ENCODE measurements around the gene RSBN1L. TPM values are rescaled to one million over a fixed set of nuclear protein-coding genes. Genes with fewer than 3 reads are reported as not detected.

RSBN1L gene
- total and polyA plus RNA-seq, 2 of the 8 experiments (the other 6 are each of a cell fraction or from before 2014, with no cell fraction given) = 4.1 to 22.1 TPM

GRCh38 chr7:77696643-77697534 lies 630 bp downstream of the RSBN1L start:
- H2BK20ac ChIP-seq (ENCODE audit: low read length) = no peak overlapping the region
- H4K20me1 ChIP-seq (replicated peaks in 1 of 2; ENCODE audit: control insufficient read depth in 1 of 2, insufficient read depth in 2 of 2, low read length in 2 of 2) = peaks cover 6 to 20% of the 10 kb centered on the region in 2 experiments
- no peak for FAIRE-seq
- H3K9ac ChIP-seq (replicated peaks in 1 of 4; ENCODE audit: extremely low read depth in 1 of 4, low read depth in 3 of 4, low read length in 3 of 4) = peak overlapping the region; percentile 91 to 94 (median 93)
- H2BK120ac ChIP-seq (replicated peaks; ENCODE audit: low read depth, low read length) = peak overlapping the region; percentile 94
- H3K27ac ChIP-seq (ENCODE audit: low read depth, low read length) = peak overlapping the region; percentile 86
- H3K18ac ChIP-seq (ENCODE audit: extremely low read depth, low read length) = peak overlapping the region; percentile 97
- POLR2A ChIA-PET (ENCODE audit: partially characterized antibody) = interaction anchor here (0.9 to 1.6 kb wide), 16 partner anchors 9 to 102 kb away, joined by 3 to 7 read pairs (median 4); no protein-coding TSS in a partner anchor
- H3K4ac ChIP-seq (replicated peaks; ENCODE audit: insufficient read length, low read depth, low read length) = peak overlapping the region; percentile 53
- peak overlapping the region; percentile 90 to 93 for H3K4me2 ChIP-seq (ENCODE audit: insufficient read depth in 1 of 2, low read depth in 2 of 2, low read length in 2 of 2)
- peaks cover 9% of the 10 kb centered on the region; the same call in 1 of the 2 replicates for H3K79me1 ChIP-seq (ENCODE audit: low read depth, low read length)
- H3K4me1 ChIP-seq (replicated peaks in 1 of 4; ENCODE audit: control insufficient read depth in 3 of 4, insufficient read depth in 4 of 4, low read length in 3 of 4) = peaks cover 0 to 3% (median 1%) of the 10 kb centered on the region in 4 experiments; a peak in 1 of 7 replicates
- peak overlapping the region; percentile 83 for H3K56ac ChIP-seq (replicated peaks; ENCODE audit: insufficient read length, low read depth, low read length)
- H3K36me3 ChIP-seq (ENCODE audit: control insufficient read depth in 2 of 4, insufficient read depth in 4 of 4, low read length in 3 of 4) = peaks cover 0 to 2% (median 0%) of the 10 kb centered on the region in 4 experiments; a peak in 1 of 8 replicates
- no peak overlapping the region for H2AK5ac ChIP-seq (ENCODE audit: low read depth, low read length)
- peak overlapping the region; percentile 97 for H2BK5ac ChIP-seq (ENCODE audit: low read depth, low read length)
- WGBS, 2 experiments (ENCODE audit: extremely low coverage in 1 of 2, insufficient coverage in 1 of 2, insufficient read length in 1 of 2, insufficient replicate concordance in 2 of 2, low coverage in 1 of 2, low lambda C conversion rate in 2 of 2, missing lambda C conversion rate in 1 of 2) = 3% methylated on average over 46 of the region's 67 CpGs; no CpG with 5 or more reads in 1 of the 2 experiments
- peaks cover 5% of the 10 kb centered on the region; the same call in 1 of the 2 replicates for H3K23me2 ChIP-seq (ENCODE audit: low read depth, low read length)
- H3K14ac ChIP-seq (ENCODE audit: insufficient read length) = no peak overlapping the region
- H3K79me2 ChIP-seq (ENCODE audit: control insufficient read depth in 1 of 2, insufficient read depth in 2 of 2, low read length in 2 of 2) = peaks cover 3 to 89% of the 10 kb centered on the region in 2 experiments
- DNase-seq (ENCODE audit: low read depth in 1 of 2, low spot score in 2 of 2) = no peak
- no peak overlapping the region for H2BK15ac ChIP-seq (ENCODE audit: low read length)
- peak overlapping the region; percentile 98 for H4K8ac ChIP-seq (ENCODE audit: extremely low read depth, insufficient read depth, low read length)
- H4K91ac ChIP-seq (replicated peaks; ENCODE audit: insufficient read length, low read length) = peak overlapping the region; percentile 95
- H3K23ac ChIP-seq (ENCODE audit: insufficient read length) = no peak overlapping the region
- peak overlapping the region; percentile 89 for H4K5ac ChIP-seq (ENCODE audit: insufficient read length, low read depth, low read length)
- H3K4me3 ChIP-seq (ENCODE audit: extremely low read depth in 1 of 4, insufficient read depth in 2 of 4, low read depth in 3 of 4, low read length in 4 of 4) = peak overlapping the region; percentile 91 to 96 (median 95)
- peak overlapping the region; percentile 72; the same call in 1 of the 2 replicates for H2BK12ac ChIP-seq (ENCODE audit: low read depth, low read length)
- H3K27me3 ChIP-seq (replicated peaks in 1 of 4; ENCODE audit: control insufficient read depth in 3 of 4, extremely low read depth in 1 of 4, insufficient read depth in 3 of 4, low read length in 3 of 4) = no peaks in the 10 kb centered on the region
- peak overlapping the region; percentile 80; the same call in 1 of the 2 replicates for H2AFZ ChIP-seq (ENCODE audit: low read length)
- H3K9me3 ChIP-seq (ENCODE audit: insufficient read depth in 2 of 2, low read depth in 1 of 2, low read length in 1 of 2) = no peaks in the 10 kb centered on the region
- CTCF ChIA-PET (ENCODE audit: partially characterized antibody) = interaction anchor here (0.5 to 2.4 kb wide), 9 partner anchors 10 to 209 kb away, joined by 3 to 7 read pairs (median 6); no protein-coding TSS in a partner anchor
- TF ChIP-seq GTF2F1 (IDR thresholded peaks at IDR 0.05; ENCODE audit: borderline replicate concordance, low read depth, low read length) (no peak), SP1 (IDR thresholded peaks at IDR 0.05; ENCODE audit: low read depth, low read length) (no peak), POLR2AphosphoS5 (IDR thresholded peaks at IDR 0.05; ENCODE audit: low read depth, low read length) (peak; percentile 15; the same call in 1 of the 2 replicates), TAF7 (optimal IDR thresholded peaks at IDR 0.05; ENCODE audit: borderline replicate concordance, low read depth, low read length) (no peak), TCF12 (IDR thresholded peaks at IDR 0.05; ENCODE audit: low read depth, low read length) (no peak), JUND (IDR thresholded peaks at IDR 0.05; ENCODE audit: low read length) (no peak), HDAC6 (IDR thresholded peaks at IDR 0.05; ENCODE audit: low read depth, low read length) (no peak), SIN3A (conservative IDR thresholded peaks at IDR 0.05 in 1 of 2, IDR thresholded peaks at IDR 0.05 in 1 of 2; ENCODE audit: low read depth in 1 of 2, low read length in 2 of 2) (peak; percentile 98 to 99; a peak in 2 of 4 replicates), CHD2 (IDR thresholded peaks at IDR 0.05; ENCODE audit: low read length) (no peak), RNF2 (IDR thresholded peaks at IDR 0.05; ENCODE audit: borderline replicate concordance, low read depth, low read length, missing control alignments, poor library complexity, severe bottlenecking) (no peak), ASH2L (IDR thresholded peaks at IDR 0.05; ENCODE audit: low read length) (peak; percentile 38)

Data from H1 (cell line).